Measurements from ENCODE around the gene PHACTR2. TPM values are rescaled to one million over a fixed set of nuclear protein-coding genes. Genes with fewer than 3 reads are reported as not detected.

The PHACTR2 gene
- total RNA-seq, 6 experiments from 2014 or later, result 66.7 to 92.7 (median 84.1) TPM

DNA sequence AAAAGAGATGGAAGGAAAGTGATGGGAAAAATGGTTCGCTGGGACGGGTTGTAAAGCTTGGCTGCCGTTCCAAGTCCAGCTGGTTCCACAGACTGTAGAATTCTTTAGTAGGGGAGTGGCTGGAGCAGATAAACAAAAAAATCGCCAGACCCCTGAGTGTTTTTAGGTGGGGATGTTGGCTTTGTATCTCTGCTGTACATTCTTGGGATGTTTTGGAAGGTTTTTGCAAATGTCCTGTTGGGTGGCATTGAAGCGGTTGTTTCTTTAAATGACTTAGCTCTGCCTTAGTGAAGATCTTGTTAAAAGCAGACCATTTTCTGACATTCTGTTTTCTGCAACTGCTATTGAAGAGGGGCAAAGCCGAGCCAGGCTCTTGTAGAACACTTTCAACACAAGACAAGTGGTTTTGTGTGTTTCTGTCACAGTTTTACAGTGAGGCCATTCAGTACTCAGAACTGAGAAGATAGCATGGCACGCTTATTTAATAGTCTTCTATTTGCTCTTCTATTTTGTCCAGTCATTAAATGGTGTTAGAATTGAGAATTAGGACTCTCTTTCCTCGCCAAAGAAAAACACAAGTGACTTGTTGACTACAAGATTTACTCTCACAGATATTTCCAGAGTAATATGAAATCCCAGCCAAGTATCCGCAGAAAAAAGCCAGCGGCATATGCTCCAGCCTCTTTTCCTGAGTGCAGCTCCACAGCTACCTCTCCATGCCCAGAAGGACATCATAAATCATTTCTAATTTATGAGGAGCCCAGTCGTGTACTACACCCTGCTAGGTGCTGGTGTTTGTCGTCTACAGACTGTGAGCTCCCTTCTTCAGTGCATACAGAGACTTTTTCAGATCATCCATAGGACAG, 65.8 kb downstream of the PHACTR2 start:
- Mint-ChIP-seq H3K27ac (0 out of 2 replicates have a peak overlapping the region, but pooled peaks have one; percentile 10), H3K27me3 (ENCODE audit: insufficient read depth) (no peaks in the 10 kb centered on the region), H3K9me3 (no peaks in the 10 kb centered on the region), H3K4me3 (no peak overlapping the region), H3K4me1 (ENCODE audit: low read depth) (peaks cover 42% of the 10 kb centered on the region), H3K36me3 (ENCODE audit: low read depth) (peaks cover 39% of the 10 kb centered on the region)
- TF ChIP-seq, protein P1, sequence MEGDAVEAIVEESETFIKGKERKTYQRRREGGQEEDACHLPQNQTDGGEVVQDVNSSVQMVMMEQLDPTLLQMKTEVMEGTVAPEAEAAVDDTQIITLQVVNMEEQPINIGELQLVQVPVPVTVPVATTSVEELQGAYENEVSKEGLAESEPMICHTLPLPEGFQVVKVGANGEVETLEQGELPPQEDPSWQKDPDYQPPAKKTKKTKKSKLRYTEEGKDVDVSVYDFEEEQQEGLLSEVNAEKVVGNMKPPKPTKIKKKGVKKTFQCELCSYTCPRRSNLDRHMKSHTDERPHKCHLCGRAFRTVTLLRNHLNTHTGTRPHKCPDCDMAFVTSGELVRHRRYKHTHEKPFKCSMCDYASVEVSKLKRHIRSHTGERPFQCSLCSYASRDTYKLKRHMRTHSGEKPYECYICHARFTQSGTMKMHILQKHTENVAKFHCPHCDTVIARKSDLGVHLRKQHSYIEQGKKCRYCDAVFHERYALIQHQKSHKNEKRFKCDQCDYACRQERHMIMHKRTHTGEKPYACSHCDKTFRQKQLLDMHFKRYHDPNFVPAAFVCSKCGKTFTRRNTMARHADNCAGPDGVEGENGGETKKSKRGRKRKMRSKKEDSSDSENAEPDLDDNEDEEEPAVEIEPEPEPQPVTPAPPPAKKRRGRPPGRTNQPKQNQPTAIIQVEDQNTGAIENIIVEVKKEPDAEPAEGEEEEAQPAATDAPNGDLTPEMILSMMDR (IDR thresholded peaks at IDR 0.05), result no peak
- no peak for DNase-seq

DNA sequence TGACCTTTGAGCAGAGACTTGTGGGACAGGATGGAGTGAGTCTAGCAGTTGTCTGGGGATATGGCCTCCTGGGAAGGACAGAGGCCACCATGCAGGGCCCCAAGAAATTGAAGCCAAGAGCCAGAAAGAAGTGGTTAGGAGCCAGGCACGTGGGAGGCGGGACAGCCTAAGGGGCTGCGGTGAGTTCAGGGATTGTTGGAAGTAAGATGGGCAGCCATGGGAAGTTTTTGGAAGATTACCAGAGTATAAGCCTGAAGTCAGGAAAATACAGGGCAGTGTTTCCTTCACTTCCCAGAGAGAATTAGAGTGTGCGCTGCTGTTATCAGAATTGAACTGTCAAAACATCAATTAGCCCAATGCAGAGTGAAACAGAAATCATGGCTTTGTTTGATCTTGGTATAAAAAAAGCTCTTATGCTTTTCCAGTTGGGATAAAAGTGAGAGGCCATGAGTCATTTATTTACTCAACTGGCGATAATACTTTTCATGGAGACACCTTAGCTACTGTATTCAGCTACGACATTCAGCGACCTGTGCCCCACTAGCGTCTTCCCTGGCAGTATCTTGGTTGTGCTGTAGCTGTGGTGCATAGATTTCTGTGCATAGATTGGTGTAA, 66.9 kb downstream of the PHACTR2 start:
- no peaks in the 10 kb centered on the region for H3K27me3 Mint-ChIP-seq (ENCODE audit: insufficient read depth)
- no peak overlapping the region for H3K27ac Mint-ChIP-seq
- TF ChIP-seq, protein P1 (IDR thresholded peaks at IDR 0.05), result no peak
- peaks cover 42% of the 10 kb centered on the region for H3K4me1 Mint-ChIP-seq (ENCODE audit: low read depth)
- no peaks in the 10 kb centered on the region for H3K9me3 Mint-ChIP-seq
- peaks cover 35% of the 10 kb centered on the region for H3K36me3 Mint-ChIP-seq (ENCODE audit: low read depth)
- no peak overlapping the region for H3K4me3 Mint-ChIP-seq
- no peak for DNase-seq

DNA sequence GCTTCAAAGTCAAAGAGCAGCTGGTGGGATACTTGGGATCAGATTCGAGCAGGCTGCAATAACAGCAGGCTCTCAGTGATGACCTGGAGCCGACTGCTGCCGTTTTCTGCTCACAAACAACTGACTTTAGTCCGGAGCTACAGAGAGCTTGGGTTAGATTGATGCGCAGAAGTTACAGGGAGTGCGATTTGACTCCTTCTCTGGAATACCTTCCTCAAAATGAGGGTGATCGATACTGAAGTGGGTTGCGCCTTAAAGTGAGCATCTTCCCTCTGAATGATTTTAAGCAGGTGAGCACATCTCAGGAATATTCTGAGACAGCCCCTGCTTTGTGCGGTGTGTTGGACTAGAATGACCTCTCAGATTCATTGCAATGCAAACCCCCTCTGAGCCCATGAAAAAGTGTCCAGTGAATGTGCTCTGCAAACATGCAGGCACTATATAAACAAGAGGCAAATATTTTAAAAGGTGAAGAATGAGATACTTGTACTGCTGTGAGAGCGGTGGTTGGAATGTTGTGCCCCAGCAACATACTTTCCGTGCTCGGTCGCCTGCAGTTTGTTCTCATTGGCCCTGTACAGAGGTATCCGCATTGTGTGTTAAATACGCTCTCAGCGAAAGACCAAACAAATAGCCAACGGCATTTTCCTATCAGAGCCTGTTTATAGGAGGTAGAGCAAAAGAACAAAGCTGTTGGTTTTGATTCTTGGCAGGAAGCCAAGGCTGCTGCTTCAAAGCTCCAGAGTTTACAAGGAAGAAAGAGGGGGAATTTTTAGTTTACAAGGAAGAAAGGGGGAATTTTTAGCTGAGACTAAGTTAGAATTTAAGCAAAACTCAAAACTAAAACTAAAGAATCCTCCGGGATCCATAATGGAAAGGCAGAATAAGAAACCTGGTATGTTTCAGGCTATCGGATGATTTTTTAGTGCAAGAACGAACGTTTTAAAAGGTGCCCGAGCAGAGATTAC, 67.7 kb downstream of the PHACTR2 start:
- peak; percentile 13 for DNase-seq
- Mint-ChIP-seq H3K4me1 (ENCODE audit: low read depth) (peaks cover 42% of the 10 kb centered on the region), H3K9me3 (no peaks in the 10 kb centered on the region), H3K36me3 (ENCODE audit: low read depth) (peaks cover 27% of the 10 kb centered on the region), H3K27me3 (ENCODE audit: insufficient read depth) (no peaks in the 10 kb centered on the region), H3K27ac (peak overlapping the region; percentile 59), H3K4me3 (0 out of 2 replicates have a peak overlapping the region, but pooled peaks have one; percentile 2)
- TF ChIP-seq, protein P1 (IDR thresholded peaks at IDR 0.05), result no peak

DNA sequence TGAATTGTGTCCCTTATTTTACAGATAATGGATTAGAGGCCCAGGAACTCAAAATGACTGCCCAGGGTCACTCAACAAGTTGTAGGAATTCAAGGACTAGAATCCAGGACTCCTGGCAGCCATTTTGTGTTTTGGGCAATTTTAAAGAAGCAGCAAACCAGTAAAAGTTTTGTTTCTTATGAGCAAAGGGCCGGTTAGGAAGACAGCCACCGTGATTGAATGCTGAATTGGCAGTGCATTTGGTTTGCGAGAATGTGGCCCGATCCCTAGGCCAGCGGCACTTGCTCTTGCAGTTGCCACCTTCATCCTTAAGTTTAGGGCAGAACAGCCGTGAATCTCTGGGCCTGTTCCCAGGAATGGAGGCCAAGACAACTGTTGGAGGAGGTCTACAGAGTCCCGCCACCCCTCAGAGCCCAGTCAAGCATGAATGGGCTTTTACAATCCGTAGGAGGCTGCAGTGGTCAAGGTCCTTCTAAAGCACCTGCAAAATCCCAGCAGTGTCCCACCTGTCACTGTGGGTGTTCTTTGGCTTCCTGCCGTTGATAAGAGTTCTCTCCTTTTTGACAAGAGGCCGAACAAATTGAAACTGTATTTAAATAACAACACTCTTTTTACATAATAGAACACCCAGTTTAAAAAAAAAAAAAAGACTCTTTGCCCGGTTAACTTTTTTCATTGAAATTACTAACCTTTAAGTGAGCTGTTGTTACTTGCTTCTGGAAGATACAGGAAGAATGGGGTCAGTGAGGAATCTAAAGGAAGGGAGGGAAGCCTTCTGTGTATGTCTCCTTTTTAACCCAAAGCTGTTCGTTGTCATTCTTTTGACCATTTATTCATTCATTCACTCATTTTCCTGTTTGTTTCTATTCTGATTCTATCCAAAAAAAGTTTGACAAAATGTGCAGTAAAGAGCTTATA, 68.7 kb downstream of the PHACTR2 start:
- no peak for DNase-seq
- Mint-ChIP-seq H3K9me3 (no peaks in the 10 kb centered on the region), H3K27ac (no peak overlapping the region; the same call in 1 of the 2 replicates), H3K27me3 (ENCODE audit: insufficient read depth) (no peaks in the 10 kb centered on the region), H3K4me3 (no peak overlapping the region), H3K36me3 (ENCODE audit: low read depth) (peaks cover 25% of the 10 kb centered on the region), H3K4me1 (ENCODE audit: low read depth) (peaks cover 42% of the 10 kb centered on the region)
- TF ChIP-seq, protein P1 (IDR thresholded peaks at IDR 0.05), result no peak
